M059J (cell line): ENCODE measurements around the gene TRAT1. TPM values are rescaled to one million over a fixed set of nuclear protein-coding genes. Genes with fewer than 3 reads are reported as not detected.
A peak's percentile ranks its signal among the peaks of the same experiment; 100 is the strongest.
"Not testable (repeated sequence)": the region's sequence is repeated elsewhere in the genome, so short reads cannot be mapped to it uniquely, and the experiment has no call there.

ENCODE experiments used
- DNase-seq: peaks from one replicate; pipeline ENCODE4 v3.0.0-alpha.2; 2012; ENCODE audit warnings: low read depth
- total RNA-seq: library from RNA; depleted of rRNA; stranded (reverse); fragments of >200 nt; shearing (Covaris generic); gene quantifications from 2 replicates; pipeline ENCODE4 v1.2.3, GENCODE V29; 2014; rRNA removed

The TRAT1 gene, protein sequence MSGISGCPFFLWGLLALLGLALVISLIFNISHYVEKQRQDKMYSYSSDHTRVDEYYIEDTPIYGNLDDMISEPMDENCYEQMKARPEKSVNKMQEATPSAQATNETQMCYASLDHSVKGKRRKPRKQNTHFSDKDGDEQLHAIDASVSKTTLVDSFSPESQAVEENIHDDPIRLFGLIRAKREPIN
- total RNA-seq = not detected in 2 replicates

DNA sequence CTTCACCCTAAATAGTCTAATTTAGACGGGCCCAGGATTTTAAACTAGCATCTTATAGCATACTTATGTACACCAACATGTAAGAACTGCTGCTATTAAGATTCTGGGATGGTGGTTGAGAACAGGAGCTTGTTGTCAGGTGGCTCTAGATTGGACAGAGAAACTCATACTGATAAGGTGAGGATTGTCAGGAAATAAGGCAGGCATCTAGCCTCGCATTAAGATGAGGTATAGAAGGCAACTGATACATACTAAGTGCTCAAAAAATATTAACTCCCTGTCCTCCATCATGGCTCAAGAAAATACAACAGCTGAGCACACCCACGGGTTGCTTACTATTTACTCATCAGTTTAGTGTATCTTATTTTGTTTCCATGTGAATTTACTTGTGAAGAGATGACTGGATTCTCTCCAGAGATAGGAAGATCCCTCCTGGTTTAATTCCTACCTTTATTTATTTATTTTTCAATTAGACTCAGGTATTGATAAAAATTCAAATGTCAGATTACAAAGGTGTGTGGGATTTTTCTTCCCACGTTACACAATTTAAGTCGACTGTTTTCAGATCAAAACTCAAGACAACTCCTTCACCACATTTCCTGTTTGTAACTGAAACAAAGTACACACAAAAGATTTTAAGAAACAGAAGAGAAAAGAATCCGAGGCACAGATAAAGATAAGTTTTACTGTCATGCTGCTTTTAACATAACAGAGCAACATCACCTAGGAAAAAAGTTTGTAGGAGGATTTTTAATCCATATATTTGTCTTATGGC is at the start of gene TRAT1:
TRAT1 (plus strand) TSS at position 664 of the 775 bp plus-strand sequence. CDS start 142 bp downstream, outside the sequence.
- no peak for DNase-seq

DNA sequence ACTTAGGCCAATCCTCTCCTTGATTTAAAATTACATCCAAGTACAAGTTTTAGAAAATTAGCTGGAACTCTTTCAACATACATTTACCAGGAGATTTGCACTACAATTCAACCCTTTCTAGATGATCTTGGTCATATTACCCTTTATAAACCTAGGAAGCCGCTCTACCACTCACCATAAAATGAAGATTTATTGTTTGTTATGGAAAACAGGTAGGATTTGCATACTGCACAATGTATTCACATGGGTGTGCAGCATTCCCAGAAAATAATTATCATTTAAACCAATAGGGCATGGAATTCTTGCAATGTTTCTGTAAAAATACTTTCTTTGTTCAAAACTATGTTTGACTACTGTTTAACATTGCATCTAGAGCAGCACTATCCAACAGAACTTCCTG is 46.9 kb upstream of the TRAT1 start:
- no peak for DNase-seq

DNA sequence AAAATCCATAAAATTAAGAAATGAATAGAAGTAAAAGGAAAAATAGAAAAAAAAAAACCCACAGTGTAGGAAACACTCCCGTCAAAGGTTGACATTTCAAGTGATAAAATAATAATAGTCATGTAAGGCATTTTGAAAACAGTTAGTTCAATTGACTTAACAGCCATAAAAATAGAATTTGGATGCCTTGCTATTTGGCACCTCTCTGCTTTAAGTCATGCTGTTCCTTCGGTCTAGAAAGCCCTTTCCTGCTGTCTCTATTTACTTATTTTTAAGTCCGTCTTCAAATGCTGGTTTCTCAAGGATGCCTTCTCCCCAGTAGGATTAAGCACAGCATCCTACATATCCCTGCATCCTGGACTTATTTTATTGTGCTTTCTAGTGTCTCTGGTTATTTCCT is 43.1 kb upstream of the TRAT1 start:
- no peak for DNase-seq

DNA sequence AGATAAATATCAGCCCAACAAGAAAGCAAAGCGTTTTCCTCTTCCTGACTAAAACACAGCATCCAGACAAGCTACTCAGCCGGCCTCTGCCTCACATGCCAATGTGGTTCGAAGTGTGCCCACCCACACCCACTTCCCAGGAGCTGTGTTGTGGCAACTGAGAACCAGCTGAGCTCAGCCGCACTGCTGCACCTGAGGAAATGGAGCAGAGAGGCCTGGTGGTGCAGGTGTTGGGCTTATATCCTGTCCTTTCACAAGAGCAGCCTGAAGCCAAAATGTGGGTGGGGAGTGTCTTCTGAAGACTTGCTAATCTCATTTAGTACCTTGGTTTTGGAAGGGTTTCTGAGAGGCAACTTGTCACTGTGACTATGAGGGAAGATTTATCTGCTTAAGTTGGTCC is 42.4 kb upstream of the TRAT1 start:
- DNase-seq = no peak

DNA sequence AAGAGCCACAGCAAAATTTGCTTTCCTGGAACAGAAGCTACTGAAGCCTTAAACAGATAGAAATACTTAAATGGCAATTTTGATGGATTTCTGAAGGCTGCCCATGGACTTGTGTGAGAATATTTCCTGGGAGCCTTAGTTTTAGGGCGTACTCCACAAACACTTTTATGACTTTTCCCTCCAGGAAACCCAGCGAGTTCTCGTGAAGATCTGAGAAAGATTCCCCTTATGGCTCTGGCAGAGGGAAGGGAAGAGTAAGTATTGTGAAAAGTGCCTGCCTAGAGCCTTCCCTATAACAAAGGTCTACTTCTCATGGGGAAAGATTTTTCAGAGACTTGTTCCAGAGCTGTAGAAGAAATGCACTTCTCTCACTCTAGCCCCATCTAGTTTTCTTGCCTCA is 31.1 kb upstream of the TRAT1 start:
- no peak for DNase-seq

DNA sequence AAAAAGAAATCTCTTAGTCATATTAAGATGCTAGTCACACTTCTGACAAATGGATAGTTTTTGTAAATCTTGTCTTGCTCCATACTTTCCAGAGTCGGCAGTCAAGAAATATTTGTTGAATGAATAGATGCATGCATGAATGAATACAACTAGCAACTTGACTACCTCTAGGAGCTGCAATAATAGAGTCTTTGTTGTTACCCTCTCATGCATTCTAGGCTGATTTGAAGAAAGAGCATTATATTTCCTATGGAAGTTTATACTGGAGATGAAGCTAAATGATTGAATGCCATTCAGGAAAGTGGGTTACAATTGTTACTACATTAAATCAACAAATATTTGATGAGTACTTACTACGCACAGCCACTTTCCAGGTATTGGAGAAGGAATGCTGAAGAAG is 18.1 kb upstream of the TRAT1 start:
- DNase-seq = peak; percentile 10

DNA sequence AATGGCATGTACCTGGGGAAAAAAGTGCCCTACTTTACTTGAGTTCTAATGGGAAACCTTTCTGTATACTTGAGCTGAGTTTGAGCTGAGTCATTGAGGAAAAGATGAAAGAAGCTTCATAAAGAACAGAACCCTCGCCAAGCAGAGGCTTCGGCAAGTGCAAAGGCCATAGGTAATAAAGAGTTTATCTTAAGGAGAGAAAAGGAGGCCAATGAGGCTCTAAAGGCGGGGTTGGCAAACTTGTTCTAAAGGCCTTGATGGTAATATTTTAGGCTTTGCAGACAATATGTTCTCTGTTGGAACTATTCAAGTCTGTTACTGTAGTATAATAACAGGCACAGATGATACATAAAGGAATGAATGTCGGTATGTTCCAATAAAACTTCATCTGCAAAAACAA is 17.6 kb upstream of the TRAT1 start:
- no peak for DNase-seq

DNA sequence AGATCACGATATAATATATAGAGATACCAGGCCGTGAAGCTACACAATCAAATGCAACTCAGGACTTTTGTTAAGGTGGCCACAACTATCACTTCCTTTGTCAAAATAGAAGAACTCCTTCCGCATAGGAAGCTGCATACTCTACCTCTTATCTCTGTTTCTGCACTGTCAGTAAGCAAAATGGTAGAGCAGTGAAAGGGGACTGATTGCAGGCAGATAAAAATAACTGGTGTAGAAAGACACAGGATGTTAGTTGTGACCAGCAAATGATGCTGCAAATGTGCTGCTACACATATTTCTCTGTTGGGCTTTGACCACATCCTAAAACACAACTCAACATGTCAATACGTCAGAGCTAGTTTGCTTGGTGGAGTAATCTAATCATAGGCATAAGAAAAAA is 16.3 kb upstream of the TRAT1 start:
- DNase-seq = no peak

DNA sequence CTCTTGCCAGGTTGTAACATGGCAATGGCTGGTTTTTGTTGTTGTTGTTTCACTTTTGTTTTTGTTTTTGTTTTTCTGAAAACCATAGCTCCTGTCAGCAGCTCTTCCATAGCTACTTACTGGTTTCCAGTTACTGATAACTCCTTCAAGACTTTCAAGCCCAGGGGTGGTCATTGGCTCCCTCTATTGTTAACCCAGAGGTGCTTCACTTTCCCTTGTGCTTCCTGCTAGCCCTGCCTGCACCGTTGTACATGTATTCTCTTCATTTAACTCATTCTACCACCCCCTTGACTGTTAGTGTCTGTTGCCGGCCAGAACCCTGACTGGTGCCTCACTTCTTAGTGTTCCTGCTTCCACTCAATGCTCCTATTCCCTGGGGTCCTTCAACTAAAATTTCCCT is 4.2 kb upstream of the TRAT1 start:
- DNase-seq = peak; percentile 44

DNA sequence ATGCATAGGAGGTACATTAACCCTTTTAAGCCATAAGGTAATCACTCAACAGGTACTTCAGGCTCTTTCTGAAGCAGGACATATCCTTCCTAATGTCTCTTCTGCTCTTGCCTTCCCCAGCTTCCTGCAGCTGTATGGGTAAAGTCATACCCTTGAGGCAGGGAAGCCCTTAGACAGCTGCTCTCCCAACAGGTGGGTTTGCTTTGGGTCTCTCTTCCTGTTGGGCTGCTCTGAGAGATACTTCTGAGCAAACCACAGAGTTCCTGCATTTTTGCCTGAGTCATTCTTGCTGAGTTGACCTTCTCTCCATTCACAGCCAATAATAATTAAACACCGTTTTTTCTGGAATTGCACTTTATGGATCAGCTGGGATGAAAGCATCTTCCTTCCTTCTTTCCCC is 2.0 kb upstream of the TRAT1 start:
- DNase-seq = no peak

DNA sequence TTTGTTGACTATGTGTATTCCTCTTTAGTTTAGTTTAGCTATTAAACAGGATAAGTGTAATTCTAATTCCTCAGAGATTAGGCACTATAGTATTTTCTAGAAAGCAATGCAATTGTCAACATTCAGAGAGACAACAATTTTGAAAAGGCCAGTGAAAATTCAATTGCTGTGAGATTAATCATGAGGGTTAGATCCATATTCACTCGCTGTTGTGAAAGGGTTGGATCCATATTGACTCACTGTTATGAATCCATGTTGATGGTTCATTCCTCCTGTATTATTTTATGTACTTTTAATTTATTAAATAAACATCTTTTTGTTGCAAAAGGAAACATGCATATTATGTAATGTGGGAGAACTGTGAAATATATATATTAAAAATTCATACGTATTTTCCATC is 641 bp downstream of the TRAT1 start:
- no peak for DNase-seq

DNA sequence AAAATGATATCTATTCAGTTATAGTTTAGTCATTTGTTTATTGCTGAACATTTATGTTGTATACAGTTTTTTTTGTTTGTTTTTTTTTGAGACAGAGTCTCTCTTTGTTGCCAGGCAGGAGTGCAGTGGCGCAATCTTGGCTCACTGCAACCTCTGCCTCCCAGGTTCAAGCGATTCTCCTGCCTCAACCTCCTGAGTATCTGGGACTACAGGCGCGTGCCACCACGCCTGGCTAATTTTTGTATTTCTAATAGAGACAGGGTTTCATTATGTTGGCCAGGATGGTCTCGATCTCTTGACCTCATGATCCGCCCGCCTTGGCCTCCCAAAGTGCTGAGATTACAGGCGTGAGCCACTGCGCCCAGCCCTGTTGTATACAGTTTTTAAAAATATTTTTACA is 1.2 kb downstream of the TRAT1 start:
- not testable (repeated sequence) for DNase-seq

DNA sequence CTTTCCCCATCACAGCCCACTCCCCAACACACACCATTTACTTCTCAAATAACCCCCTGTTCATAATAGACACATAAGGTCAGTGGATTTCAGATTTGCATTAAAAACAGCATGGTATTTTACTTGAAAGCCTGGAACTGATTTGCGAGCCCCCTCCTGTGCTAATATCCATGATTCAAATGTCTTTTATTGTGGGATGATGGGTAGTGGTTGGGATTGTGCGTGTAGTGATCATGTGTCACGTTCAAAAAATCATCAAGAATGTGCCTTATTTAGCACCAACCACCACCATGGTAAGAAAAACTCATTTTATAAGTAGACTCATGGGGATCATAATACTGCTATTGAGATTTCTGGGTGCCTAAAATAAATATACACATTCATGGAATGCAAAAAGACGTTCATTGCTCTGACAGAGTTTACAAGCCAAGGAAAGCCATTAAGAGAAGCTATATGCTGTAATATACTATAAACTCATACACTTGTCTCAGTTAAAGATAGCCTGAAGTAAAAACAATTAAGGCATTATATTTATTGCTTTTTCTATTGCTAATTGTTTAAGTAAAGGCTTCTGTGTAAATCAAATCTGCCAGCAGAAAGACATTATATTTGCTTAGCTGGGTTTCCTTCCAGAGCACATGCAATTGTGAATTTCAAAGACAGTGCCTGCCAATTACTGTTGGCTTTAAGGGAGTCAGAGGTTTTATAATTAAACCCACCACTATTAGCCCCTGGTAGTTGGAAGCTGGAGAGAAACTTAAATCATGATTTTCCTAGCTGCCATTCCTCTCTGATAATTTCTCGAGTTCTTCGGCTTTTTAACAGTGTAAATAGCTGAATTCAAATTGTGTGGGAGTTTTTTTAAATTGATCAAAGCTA is 4.0 kb downstream of the TRAT1 start:
- DNase-seq = no peak

DNA sequence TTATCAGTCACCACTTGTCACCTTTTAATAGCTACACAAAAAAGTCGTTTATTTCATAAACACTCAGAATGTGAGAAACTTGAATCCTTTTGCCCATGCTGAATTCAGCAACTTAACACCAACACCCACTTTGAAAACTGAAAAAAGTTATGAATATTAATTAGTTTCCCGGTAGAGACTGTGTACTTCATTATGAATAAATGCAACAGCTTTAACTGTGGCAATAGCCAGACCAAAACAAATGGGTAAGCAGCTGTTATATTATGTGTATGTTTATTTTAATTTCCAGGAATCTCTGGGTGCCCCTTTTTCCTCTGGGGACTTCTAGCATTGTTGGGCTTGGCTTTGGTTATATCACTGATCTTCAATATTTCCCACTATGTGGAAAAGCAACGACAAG is 7.8 kb downstream of the TRAT1 start:
- no peak for DNase-seq

DNA sequence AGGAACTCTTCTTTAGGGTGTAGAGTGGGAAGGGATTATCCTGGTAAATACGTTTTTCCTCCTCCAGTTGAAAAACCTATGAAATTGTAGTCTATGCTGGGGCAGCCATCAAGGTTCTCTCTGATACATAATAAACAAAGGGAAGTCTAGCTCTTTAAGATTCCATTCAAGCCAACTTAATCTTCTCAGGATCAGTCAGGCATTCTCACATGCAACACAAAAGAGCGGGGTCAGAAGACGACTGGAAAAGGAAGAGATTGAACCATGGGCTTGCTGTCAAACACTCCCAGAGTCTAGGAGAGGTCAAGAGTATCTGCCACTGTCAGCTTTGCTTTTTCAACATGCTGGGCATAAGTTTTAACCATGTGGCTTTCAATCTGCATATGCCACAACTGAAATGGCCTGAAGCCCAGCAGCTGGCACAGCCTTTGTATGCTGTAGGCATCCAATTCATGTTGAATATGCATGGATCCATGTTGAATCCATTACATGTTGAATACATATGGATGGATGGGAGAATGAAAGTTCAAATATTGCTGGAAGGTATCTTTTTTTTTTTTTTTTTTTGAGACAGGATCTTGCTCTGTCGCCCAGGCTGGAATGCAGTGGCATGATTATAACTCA is 8.5 kb downstream of the TRAT1 start:
- no peak for DNase-seq

DNA sequence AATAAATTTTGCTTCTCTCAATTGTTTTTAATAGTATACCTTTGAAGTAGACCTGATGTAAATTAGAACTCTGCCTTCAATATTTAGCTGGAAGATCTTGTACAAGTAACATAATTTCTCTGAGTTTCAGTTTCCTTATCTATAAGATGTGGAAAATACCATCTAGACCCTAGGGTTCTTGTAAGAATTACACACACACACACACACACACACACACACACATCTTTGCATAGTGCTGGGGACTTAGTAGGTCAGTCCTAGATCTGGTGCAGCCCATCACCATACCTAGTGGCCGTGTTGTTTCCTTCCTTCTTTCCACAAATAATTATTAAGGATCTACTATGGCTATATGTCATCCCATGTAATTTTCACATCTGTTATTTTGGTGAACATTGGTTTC is 11.0 kb downstream of the TRAT1 start:
- no peak for DNase-seq

DNA sequence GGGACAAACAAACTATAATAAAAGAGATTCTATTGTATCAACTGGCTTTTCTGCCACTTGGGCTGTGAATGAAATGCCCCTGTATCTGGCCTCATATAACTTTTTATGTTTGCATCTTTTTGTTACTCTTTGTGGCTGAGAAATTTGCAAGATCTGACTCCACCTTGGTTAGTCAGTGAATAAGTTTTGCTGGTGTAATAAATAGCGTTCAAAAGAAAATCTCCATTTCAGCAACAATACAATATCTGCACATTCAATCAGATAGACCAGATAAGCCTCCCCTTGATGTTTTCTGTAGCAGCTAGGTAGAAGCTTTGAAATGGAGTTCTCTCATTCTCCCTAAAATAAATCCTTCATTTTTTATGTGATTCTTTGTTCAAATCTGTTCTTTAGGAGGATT is 12.0 kb downstream of the TRAT1 start:
- DNase-seq = no peak

DNA sequence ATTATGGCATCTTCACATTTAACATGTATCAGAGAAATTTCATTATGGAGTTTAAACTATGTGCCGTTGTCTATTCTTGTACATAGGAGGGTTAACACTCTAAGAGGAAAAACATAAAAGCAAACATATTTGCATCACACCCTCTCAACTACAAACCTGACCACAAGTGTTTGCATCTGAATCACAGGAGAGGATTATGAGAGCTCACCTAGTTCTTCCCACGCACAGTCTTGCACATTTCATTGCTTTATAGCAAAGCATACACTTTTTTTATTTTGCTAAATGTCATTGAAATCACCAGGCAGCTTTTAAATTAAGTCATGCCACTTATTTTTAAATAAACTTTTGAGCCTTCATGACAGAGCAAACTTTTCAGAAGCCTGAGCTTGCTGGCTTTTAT is 12.5 kb downstream of the TRAT1 start:
- no peak for DNase-seq

DNA sequence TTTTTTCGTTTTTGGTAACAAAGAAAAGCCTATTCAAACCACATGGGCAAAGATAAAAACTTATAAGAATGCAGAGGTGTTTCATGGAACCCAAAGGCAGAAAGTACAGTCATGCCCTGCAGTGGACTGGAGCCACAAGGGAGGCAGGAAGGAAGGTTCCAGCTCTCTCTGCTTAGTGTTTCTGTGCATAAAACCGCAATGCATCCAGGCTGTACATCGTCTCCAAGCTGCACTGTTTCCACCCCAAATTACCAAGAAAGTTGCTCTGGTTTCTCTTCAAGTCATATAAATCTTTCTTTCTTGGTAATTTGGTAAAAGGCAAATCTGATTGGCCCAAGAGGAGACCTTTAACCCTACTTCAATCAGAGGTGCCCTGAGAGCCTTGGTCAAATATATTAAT is 15.8 kb downstream of the TRAT1 start:
- DNase-seq = no peak

DNA sequence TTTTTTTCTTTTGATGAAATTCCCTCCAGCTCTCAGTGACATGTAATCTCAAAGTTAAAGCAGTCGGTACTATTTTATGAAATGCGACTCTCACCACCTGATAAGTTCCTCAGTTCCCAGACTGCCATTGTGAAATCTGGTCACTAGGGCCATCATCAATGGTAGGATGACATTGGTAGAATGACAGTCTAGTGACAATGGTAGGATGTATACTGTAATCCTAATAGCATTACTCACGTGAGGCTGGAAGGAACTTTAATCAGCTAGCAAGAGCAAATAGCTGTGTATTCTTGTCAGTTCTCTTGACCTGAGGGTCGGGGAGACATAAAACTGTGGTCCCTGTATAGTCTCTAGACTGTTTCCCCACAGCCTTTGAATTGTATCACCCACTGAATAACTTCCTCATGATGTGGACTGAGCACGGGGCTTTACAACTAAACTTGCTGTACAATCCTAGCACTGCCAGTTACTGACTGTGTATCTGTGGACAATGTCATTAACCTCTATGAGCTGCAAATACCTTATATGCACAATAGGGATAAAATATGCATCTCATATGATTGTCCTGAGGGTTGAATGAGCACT is 23.2 kb downstream of the TRAT1 start:
- no peak for DNase-seq

DNA sequence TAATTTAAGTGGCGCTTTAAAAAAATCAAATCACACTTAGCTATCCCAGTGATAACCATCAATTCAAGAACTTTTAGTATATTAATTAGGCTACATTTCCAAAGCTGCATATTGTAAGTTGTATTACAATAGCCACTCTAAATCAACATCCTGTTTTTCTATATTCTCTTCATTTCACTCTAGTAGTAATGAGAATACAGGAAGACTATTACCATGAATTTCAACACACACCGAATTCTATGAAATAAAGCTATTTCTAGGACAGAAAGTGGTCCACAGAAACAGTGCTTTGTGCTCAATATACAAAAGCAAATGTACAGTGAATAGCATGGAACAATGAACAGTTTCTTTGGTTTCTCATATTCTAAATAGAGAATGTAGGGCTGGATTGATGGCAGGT is 24.6 kb downstream of the TRAT1 start:
- DNase-seq = no peak

DNA sequence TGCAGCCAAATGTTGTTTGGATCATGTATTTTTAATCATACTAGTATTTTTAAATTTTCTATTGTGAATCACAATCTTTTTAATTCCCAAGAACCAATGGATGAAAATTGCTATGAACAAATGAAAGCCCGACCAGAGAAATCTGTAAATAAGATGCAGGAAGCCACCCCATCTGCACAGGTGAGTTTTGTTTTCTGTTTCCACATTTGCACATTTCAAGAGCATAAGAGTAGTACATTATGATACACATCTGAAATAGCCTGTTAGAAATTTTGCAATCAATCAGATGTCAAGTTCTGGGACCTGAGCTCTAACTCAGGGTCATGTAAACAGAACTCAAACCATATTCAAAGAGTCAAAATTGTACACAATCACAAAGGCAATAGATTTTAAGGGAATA is 26.5 kb downstream of the TRAT1 start:
- no peak for DNase-seq
